NCI-H2029 treated with DMSO at 0.1 percent for 48 hours (cell line): ENCODE results near the gene GTF2F2.

ENCODE experiments used
- DNase-seq: peaks from one replicate; lab custom pipeline; 2025; lab: John Stamatoyannopoulos, UW

Gene GTF2F2

GRCh38 chr13:45119991-45120864 lies at the start of gene GTF2F2:
Gene GTF2F2, plus strand, starts transcription at chr13:45120510. Its CDS starts 146 bp downstream, at chr13:45120656.
- DNase-seq = peak; percentile 46

DNA sequence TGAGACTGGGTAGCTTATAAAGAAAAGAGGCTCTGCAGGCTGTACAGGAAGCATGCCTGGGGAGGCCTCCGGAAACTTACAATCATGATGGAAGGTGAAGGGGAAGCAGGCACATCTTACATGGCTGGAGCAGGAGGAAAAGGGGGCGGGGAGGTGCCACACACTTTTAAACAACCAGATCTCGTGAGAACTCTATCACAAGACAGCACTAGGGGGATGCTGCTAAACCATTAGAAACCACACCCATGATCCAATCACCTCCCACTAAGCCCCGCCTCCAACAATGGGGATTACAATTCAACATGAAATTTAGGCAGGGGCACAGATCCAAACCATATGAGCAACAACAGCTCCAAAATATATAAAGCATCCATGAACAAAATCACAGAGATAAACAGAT lies 46.5 kb upstream of the GTF2F2 start:
- no peak for DNase-seq

GRCh38 chr13:45074721-45075120 lies 45.6 kb upstream of the GTF2F2 start:
- no peak for DNase-seq

DNA sequence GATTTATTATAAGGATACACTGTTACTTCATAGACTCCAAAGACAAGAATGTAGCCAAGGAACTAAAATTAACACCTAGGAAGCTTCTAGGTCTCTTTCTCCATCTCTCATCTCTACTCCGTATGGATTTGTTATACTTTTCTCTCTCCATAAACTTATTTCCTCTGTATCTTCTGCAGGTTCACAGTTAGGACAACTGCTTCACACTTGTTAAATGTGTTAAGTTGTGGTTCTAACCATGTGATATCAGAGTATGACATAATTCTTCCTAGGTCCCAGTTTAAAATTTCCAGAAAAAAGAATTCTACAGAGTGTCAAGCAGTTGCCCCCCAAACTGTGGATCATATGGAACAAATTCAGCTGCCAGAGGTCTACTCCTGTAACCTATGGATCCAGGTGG lies 42.3 kb upstream of the GTF2F2 start:
- no peak for DNase-seq

DNA sequence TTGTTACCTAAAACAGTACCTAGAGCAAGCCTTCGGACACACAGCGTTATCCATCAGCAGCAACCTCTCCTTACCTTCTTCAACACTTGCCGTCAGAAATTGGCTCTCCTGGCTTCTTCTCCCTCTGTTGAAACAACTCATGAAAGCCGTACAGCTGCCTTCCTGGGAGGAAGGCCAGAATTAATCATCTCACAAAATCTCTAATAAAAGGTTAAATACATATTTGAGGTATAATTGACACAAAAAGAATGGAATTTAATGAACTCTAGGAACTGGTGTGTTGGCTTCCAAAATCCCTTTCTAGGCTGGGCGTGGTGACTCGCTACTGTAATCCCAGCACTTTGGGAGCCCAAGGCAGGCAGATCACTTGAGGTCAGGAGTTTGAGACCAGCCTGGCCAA lies 37.3 kb upstream of the GTF2F2 start:
- DNase-seq = no peak

DNA sequence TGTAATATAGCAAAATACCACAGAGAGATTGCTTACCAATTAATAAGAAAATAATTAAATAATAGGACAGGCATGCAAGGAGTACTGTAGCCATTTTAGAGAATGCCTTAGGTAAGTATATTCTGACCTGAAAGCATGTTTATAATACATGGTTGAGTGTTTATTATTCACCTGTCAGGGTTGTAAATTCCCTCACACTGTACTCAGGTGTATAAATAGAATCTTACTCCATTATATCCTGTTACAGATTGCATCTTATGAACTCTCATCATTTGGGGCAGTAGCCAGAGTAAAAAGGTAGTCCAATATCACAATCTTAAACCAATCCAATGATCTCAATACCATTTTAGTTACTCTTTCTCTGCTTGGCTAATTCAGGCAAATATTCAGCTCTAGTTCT lies 35.8 kb upstream of the GTF2F2 start:
- DNase-seq = no peak

- no peak for DNase-seq
Observed at GRCh38 chr13:45086484-45086883, 33.8 kb upstream of the GTF2F2 start.

- DNase-seq = no peak
Observed at GRCh38 chr13:45092663-45093062, 27.6 kb upstream of the GTF2F2 start.

DNA sequence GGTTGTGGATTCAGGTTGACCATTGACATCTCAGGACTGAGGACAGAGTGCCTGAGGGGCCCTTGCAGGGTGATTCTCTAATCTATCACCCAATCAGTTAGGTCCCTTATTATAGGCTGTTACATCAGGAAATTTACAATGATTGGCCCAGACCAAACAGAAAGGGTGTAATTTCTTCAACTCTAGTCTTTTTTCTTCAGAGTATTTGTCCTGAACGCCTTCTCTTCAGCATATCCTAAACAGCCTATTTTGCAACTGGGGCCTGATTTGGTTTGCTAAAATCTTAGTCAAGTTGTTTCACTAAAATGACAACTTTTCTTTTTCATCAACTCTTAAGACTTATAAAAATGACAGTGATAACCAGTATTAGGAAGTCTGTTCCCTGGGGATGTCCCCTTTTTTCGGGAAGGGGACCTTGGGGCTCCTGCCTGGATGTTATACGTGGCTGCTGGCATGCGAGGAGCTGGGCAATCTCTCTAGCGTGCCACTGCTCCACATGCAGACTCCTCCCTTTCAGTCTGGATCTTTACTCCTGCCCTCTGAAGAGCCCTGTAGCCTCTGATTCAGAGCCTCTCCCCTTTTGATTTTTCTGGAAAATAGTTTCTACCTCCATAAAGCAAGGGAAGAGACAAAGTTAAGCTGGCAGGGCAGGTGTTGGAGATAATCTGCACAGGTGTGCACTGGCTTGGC lies 19.6 kb upstream of the GTF2F2 start:
- DNase-seq = no peak

- no peak for DNase-seq
Observed at GRCh38 chr13:45101327-45102018, 18.8 kb upstream of the GTF2F2 start.

DNA sequence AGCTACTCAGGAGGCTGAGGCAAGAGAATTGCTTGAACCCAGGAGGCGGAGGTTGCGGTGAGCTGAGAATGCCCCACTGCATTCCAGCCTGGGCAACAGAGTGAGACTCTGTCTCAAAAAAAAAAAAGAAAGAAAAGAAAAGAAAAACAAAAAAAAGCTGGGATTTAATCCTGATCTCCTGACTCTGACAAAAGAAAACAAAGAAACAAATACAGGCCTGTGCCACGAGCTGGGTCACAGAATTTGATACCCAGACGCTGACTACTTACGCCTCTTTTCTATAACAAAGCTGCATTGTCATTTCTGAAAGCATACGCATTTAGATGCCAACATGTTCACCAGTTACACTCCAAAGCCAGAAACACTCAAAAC lies 18.2 kb upstream of the GTF2F2 start:
- DNase-seq = no peak

DNA sequence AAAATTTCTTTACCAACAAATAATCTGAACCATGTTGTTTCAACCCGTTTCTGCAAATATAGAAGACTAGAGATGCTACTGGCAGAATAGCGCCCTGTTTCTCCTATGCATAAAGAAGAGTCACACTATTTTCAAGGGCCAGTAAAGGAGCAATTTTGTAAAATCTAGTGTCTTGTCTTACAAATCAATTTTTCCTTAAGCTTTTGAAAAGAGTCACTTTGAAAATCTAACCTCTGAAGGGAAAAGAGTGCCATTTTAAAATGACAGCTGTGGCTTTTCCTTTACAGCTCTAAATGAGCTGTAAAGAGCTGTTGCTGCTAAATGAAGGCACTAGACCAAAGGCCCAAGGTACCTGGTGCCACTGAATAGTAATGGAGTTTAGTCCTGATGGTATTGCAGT lies 16.9 kb upstream of the GTF2F2 start:
- DNase-seq = no peak

DNA sequence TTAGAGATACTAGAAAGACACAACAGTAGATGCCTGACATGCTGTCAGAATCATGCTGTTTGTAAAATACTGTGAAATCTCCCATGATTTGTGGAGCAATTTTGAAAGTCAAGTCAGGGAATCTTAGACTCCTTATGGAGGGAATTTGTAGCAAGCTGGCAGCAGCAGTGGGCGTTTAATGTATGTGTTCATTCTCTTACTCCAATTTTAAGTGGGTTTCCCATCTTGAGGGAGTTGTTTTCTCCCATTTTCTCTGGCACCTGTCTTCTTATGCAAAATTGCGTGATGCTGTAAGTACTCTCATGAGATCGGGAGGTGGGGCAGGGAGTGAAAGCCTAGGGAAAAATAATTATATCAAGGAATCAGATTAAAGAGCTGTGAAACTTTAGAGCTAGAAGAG lies 16.0 kb upstream of the GTF2F2 start:
- DNase-seq = no peak

DNA sequence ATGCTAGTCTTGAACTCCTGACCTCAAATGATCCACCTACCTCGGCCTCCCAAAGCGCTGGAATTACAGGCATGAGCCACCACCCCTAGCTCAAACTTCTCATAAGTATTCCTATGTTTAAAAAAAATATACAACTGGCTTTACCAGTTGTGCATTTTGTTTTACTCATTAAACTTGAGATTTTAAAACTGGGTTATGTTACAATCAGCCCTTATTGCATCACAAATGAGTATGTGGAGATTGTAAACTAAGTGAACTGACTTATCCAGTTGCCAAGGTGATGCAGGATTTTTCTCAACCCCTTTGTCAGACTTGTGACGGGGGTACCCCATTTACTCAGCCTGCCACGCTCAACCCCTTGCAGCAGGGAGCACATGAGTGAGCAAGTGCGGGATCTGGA lies 14.4 kb upstream of the GTF2F2 start:
- DNase-seq = no peak

DNA sequence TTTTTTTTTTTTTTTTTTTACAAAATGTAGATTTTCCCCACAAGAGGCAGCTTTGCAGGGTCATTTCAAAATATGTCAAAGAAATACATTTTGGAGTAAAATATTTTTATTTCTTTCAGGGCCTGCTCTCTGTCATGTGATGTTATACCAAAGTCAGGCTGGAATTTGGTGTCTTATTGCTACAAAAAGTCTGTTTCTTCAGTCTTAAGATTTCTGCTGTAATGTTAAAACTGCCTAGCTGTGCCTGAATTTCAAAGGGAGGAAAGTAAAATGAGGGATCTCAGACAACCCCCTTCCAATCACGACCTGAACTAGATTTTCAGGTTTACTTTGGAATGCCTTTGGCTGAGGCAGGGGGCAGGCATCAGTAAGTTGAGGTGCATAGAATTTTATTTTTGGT lies 12.8 kb upstream of the GTF2F2 start:
- no peak for DNase-seq

GRCh38 chr13:45108716-45109101 lies 11.6 kb upstream of the GTF2F2 start:
- no peak for DNase-seq

- no peak for DNase-seq
Observed at GRCh38 chr13:45109102-45109720, 11.1 kb upstream of the GTF2F2 start.

DNA sequence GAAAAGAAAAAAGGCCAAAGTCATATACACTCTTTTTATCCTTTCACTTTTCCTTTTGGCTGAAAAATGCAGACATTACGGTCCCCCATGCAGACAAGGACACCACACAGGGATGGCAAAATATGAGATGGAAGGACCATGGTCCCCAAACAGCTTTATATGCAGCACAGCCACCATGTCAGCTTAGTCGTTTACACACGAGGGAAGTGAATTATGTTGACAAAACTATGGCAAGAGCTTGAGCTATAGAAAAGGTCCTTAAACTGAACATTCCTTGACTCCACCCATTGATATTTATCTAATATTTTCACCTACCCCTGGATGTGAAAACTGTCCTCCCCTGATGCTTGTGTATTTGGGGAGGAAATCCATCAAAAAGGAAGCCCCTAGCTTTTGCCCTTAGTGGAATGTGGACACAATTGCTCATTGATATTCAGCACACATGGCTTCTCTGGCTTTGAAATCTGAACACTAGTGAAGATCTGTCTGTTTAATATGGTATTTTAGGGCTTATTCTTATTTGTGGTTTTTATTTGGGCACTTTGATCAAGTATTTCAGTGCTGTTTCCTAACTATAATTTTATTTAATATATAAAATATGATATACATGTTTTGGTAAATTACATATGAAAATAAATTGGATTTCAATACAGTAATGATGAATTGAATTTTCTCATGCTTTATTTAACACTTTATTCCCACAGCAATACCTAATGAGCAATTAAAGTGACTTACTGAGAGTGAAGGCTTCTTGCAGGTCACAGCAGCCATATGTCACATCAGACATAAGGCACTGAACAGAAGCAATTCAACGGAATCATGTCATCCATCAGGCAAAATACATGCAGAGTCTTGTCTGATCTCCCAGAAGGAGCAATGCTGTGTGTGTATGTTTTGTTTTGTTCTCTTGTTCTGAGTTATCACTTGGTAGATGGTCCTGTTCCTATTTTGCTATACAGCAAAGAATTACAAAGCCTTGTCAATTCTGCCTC lies 6.8 kb upstream of the GTF2F2 start:
- DNase-seq = no peak

- no peak for DNase-seq
Observed at GRCh38 chr13:45119469-45119990, 780 bp upstream of the GTF2F2 start.

DNA sequence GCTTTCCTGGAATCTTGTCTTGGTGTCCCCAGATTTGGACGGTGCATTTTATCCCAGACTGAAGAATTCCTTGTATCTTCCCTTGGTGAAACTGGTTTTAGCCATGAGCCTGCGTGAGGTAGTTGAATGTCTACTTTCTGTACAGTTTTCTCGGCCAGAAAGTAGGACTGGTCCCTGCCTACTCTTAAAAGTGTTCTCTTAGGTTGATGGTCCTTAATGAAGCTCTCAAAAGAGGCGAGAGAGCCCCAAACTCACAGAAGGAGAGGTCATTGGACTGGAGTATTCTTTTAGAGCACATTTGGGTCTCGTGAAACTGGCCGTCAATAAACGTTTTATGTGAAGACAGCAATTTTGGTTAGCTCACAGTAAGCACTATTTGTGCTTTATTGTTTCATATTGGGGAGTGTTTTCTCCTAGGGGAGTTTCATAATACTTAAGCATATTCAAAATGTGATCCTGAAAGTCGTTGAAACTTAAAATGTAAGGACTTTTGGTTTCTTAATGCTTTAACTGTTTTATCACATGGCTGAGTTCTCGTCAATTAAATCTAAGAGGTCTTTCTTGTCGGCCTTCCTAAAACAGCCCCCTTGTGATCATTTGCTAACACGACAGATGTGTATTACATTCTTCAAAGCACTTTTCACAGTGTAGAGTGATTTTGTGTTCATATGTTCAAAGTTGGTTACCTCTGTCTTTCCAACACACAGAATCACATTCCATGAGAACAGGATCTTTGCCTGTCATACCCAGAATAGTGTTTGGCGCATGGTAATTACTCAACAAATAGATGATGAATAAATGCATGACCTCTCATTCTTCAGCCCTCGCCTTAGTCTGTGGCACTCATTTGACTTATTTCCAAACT lies 889 bp downstream of the GTF2F2 start:
- no peak for DNase-seq
